GM21423 (cell line): Measurements from ENCODE around the gene PIPOX.

Experiments used
- ATAC-seq: cut with Tn5 transposase; IDR thresholded peaks from one replicate; pipeline ENCODE4 v1.9.1; 2021; ENCODE audit warnings: mild to moderate bottlenecking, moderate library complexity; ENCODE audit not compliant: unreplicated experiment

The PIPOX gene

GRCh38 chr17:29042679-29043538 lies at the start of gene PIPOX:
TSS of gene PIPOX (plus strand) at chr17:29043141. CDS start at chr17:29043226, 85 bp downstream.
- ATAC-seq = no peak

- ATAC-seq = no peak
Observed at GRCh38 chr17:28993645-28994426, 49.1 kb upstream of the PIPOX start.

GRCh38 chr17:28996554-28997096 lies 46.3 kb upstream of the PIPOX start:
- ATAC-seq = no peak

GRCh38 chr17:28997806-28998205 lies 45.1 kb upstream of the PIPOX start:
- ATAC-seq = no peak

GRCh38 chr17:28999206-28999605 lies 43.7 kb upstream of the PIPOX start:
- no peak for ATAC-seq

GRCh38 chr17:29000973-29001372 lies 42.0 kb upstream of the PIPOX start:
- no peak for ATAC-seq

- ATAC-seq = no peak
Observed at GRCh38 chr17:29002811-29003210, 40.1 kb upstream of the PIPOX start.

GRCh38 chr17:29003289-29003688 lies 39.7 kb upstream of the PIPOX start:
- ATAC-seq = no peak

GRCh38 chr17:29004081-29004692 lies 38.8 kb upstream of the PIPOX start:
- no peak for ATAC-seq

- ATAC-seq = no peak
Observed at GRCh38 chr17:29005936-29006511, 36.9 kb upstream of the PIPOX start, which contains the start of gene SEZ6. TSS of gene SEZ6 (minus strand) at chr17:29006033. CDS start at chr17:29005869, 164 bp downstream.

- ATAC-seq = no peak
Observed at GRCh38 chr17:29007456-29007855, 35.5 kb upstream of the PIPOX start.

- no peak for ATAC-seq
Observed at GRCh38 chr17:29007860-29008455, 35.0 kb upstream of the PIPOX start.

- ATAC-seq = no peak
Observed at GRCh38 chr17:29008591-29008990, 34.4 kb upstream of the PIPOX start.

- ATAC-seq = no peak
Observed at GRCh38 chr17:29010129-29010528, 32.8 kb upstream of the PIPOX start.

GRCh38 chr17:29010586-29010985 lies 32.4 kb upstream of the PIPOX start:
- ATAC-seq = no peak

- ATAC-seq = no peak
Observed at GRCh38 chr17:29012535-29012934, 30.4 kb upstream of the PIPOX start.

GRCh38 chr17:29014716-29015115 lies 28.2 kb upstream of the PIPOX start:
- no peak for ATAC-seq

- ATAC-seq = no peak
Observed at GRCh38 chr17:29016345-29017210, 26.4 kb upstream of the PIPOX start.

- no peak for ATAC-seq
Observed at GRCh38 chr17:29018788-29019474, 24.0 kb upstream of the PIPOX start.
